GM19455 (cell line): ENCODE measurements around the gene STRN.

Experiments
- ATAC-seq: cut with Tn5 transposase; IDR thresholded peaks from one replicate; pipeline ENCODE4 v1.9.1; 2021; ENCODE audit not compliant: unreplicated experiment

STRN gene

GRCh38 chr2:36800381-36800780, 166.0 kb downstream of the STRN start:
- no peak for ATAC-seq

- no peak for ATAC-seq
Measured at GRCh38 chr2:36798724-36799123, 167.6 kb downstream of the STRN start.

- ATAC-seq = no peak
Measured at GRCh38 chr2:36797324-36798070, 168.8 kb downstream of the STRN start.
